ENCODE data around the gene TNS4. TPM values are rescaled to one million over a fixed set of nuclear protein-coding genes. Genes with fewer than 3 reads are reported as not detected.

TNS4 gene
- total RNA-seq, 1 donor from 2014 or later = not detected

DNA sequence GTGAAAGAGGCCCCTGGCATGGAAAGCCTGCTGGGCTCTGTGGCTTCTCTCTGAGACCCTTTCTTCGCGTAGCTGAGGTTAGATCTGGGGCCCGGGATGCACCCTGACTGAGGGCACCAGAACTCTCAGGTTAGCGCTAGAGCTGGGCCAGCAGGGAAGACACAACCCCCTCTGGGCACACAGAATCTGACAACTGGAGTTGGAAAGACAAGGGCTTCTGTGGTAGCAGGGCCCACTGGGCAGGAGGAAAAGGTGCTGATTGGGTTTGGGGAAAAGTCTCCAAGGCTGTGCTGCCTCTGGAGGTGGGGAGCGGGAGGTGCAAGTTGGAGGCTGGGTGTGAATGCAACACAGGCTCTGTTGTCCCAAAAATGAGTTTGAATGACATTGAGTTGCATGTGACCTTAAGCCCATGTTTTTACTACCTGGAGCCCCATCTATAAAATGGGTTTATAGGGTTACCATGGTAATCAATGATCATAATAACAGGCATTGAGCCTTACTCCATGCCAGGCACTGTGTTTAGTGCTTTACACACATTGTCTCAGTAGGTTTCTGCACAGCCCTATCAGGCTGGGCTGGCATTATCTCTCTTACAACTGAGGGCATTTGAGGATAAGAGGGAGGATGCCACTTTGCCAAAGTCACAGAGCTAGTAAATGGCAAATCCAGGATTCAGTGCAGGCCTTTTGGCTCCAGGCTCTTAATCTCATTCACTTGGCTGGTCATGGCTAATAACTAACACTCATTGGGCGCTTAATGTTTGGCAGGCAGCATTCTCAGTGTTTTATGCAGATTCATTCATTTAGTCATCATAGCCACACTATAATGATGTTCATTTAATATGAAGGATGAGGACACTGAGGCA is 67.6 kb downstream of the TNS4 start:
- ATAC-seq (no peak), DNase-seq (ENCODE audit: missing footprints) (no peak)
- intact Hi-C loops (cut with DNase I) = no loop called here

DNA sequence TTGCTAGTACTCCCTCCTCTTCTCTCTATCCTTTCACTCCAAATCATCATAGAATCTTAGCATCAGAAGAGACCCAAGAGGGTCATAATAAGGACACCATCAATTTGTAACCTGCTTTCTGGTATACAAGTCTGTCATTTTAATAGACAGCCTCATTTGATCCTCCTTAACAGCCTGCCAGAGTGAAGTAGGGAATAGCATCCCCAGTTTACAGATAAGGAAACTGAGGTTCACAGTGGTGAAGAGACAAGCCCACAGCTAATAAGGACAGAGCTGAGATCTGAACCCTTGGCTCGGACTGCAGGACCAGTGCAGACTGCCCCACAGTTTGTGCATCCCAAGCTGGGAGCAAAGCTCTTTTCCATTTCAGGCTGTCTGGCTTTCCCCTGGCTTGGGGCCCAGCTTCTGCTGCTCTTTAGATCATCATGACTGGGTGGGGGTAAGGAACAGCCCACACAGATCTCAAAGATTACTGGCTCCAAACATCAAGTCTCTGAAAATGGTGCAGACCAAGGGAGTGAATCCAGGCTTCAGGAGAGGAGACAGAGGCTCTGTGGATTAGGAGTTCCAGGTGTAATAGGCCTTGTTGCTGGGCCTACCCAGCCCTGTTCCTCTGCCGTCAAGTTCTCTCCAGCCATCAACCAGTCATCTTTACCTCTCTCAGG is 68.4 kb downstream of the TNS4 start:
- ATAC-seq (peak; percentile 2), DNase-seq (ENCODE audit: missing footprints) (no peak)
- intact Hi-C loops (cut with DNase I) = no loop called here

DNA sequence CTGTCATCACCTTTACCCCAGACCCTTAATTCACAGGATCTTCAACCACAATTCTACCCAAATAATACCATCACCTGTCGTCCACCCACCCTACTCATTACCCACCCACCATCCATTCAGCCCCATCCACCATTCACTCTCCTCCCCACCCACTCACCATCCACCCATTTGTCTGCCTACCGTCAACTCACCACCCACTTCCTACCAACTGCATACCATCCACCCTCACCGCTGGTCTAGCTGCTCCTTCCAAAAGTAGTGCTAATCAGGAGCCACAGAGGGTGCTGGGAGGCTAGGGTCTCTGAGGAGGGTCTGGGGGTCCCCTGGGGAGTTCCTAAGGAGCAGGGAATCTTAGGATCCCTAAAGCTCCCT is 70.2 kb downstream of the TNS4 start:
- DNase-seq (ENCODE audit: missing footprints) (no peak), ATAC-seq (no peak)
- intact Hi-C loops (cut with DNase I) = no loop called here

GRCh38 chr17:40430272-40431230 is 70.9 kb downstream of the TNS4 start:
- ATAC-seq = no peak
- no peak for DNase-seq (ENCODE audit: missing footprints)
- intact Hi-C loops (cut with DNase I) = no loop called here

- DNase-seq (ENCODE audit: missing footprints) = no peak
- intact Hi-C loops (cut with DNase I) = no loop called here
- no peak for ATAC-seq
Measured at GRCh38 chr17:40427002-40427491, 74.4 kb downstream of the TNS4 start.

Other genes starting within 250 kb of the TNS4 start
- 1.9 TPM for gene CDC6, start 213.7 kb downstream of the TNS4 start, total RNA-seq
- 17.9 TPM for gene RARA, start 192.4 kb downstream of the TNS4 start, total RNA-seq
- 0.92 TPM for gene GJD3, start 136.9 kb downstream of the TNS4 start, total RNA-seq
- 3.0 TPM for gene TOP2A, start 83.7 kb downstream of the TNS4 start, total RNA-seq
- gene IGFBP4, start 58.2 kb downstream of the TNS4 start, total RNA-seq = 228 TPM
- not detected for gene CCR7, start 63.8 kb upstream of the TNS4 start, total RNA-seq
- 56.9 TPM for gene SMARCE1, start 146.2 kb upstream of the TNS4 start, total RNA-seq
- 0.41 TPM for gene KRT222, start 163.6 kb upstream of the TNS4 start, total RNA-seq
- gene KRT24, start 202.1 kb upstream of the TNS4 start, total RNA-seq = not detected